Measurements from ENCODE around the gene HSPBAP1. TPM values are rescaled to one million over a fixed set of nuclear protein-coding genes. Genes with fewer than 3 reads are reported as not detected.

Gene HSPBAP1, protein sequence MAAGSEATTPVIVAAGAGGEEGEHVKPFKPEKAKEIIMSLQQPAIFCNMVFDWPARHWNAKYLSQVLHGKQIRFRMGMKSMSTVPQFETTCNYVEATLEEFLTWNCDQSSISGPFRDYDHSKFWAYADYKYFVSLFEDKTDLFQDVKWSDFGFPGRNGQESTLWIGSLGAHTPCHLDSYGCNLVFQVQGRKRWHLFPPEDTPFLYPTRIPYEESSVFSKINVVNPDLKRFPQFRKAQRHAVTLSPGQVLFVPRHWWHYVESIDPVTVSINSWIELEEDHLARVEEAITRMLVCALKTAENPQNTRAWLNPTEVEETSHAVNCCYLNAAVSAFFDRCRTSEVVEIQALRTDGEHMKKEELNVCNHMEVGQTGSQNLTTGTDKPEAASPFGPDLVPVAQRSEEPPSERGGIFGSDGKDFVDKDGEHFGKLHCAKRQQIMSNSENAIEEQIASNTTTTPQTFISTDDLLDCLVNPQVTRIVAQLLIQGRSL
- total RNA-seq, result 10 to 100 TPM in 3 of 4 donors, 1 to 10 TPM in 1; 8.1 to 24.0 (median 20.6) TPM

DNA sequence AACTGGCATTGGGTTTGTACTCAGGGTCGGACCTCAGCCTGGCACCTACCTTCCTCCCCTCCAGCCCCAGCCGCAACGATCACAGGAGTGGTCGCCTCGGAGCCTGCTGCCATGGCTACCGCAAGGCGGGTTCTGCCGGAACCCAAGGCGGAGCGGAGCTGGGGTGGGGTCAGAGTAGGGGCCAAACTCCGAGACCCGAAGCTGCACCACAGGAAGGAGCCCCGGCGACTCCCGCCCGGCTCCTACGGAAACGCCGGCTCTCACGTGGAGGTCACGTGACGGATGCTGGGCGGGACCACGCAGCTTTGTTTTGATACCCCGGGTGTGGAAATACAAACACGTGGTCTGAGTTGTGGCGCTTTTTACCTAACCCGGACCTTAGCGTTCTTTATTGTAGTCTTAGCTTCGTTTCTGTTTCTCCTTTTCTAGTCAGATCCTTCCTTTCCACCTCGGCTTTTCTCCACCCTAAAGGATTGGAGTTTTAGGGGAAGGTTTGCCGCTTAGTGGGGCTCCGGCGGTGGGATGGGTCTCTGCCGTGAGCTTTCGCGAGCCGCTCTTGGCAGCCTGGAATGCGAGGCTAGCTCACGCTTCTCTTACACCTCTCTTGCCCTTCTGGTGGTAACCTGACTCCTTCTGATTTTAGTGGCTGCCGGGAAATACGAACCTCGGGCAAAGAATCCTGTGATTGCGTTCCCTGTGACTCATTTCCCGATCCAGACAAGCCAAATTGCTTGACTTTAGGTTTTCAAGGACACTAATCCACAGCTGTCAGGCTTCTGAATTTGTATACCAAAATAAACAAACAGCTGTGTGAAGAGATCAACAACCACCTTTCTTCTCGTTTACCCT is at the start of gene HSPBAP1:
TSS of gene HSPBAP1 (minus strand) at position 264 of the 849 bp plus-strand sequence. CDS start at position 113, 151 bp downstream.
- TF ChIP-seq, protein P1, sequence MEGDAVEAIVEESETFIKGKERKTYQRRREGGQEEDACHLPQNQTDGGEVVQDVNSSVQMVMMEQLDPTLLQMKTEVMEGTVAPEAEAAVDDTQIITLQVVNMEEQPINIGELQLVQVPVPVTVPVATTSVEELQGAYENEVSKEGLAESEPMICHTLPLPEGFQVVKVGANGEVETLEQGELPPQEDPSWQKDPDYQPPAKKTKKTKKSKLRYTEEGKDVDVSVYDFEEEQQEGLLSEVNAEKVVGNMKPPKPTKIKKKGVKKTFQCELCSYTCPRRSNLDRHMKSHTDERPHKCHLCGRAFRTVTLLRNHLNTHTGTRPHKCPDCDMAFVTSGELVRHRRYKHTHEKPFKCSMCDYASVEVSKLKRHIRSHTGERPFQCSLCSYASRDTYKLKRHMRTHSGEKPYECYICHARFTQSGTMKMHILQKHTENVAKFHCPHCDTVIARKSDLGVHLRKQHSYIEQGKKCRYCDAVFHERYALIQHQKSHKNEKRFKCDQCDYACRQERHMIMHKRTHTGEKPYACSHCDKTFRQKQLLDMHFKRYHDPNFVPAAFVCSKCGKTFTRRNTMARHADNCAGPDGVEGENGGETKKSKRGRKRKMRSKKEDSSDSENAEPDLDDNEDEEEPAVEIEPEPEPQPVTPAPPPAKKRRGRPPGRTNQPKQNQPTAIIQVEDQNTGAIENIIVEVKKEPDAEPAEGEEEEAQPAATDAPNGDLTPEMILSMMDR (IDR thresholded peaks at IDR 0.05; ENCODE audit: low read depth), result no peak

DNA sequence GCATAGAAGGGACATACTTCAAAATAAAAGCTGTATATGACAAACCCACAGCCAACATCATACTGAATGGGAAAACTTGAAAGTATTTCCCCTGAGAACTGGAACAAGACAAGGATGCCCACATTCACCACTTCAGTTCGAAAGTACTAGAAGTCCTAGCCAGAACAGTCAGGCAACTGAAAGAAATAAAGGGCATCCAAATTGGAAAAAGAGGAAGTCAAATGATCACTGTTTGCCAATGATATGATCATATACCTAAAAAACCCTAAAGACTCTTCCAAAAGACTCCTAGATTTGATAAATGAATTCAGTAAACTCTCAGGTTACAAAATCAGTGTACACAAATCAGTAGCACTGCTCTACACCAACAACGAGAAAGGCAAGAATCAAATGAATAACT is 42.0 kb upstream of the HSPBAP1 start:
- TF ChIP-seq, protein P1 (IDR thresholded peaks at IDR 0.05; ENCODE audit: low read depth), result no peak

DNA sequence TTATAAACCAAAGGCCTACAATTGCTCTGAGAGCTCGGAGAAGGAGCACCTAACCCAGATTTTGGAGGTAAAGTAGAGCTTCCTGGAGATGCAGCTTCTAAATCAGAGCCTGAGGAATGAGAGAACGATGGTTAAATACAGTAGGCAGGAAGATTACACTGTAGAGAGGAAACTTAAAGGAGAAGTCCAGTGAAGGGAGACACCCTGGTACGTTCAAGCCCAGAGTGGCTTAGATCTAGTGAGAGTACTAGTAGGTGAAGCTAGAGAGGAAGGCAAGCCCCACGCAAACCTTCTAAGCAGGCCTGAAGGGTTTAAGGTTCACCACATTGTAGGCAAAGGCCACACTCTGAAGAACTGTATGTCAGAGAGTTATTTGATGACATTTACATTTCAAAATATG is 34.6 kb upstream of the HSPBAP1 start:
- TF ChIP-seq, protein P1 (IDR thresholded peaks at IDR 0.05; ENCODE audit: low read depth), result no peak

DNA sequence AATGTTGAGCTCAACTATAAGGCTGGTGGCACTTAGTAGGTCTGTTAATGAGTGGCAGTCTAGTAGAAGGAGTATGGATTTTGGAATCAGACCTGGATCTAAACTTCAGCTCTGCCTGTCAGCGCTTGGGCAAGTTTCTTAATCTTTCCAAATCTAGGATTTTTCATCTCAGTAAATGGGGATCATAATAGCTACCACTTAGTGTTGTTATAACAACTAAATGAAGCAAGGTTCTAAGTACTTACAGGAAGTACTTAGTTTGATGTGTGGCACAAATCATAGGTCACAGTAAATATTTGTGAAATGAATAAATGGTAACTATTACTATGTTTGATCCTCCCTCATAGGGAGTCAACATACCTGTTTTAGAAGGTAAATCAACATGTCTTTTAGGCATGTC is 32.6 kb upstream of the HSPBAP1 start:
- TF ChIP-seq, protein P1 (IDR thresholded peaks at IDR 0.05; ENCODE audit: low read depth), result no peak

DNA sequence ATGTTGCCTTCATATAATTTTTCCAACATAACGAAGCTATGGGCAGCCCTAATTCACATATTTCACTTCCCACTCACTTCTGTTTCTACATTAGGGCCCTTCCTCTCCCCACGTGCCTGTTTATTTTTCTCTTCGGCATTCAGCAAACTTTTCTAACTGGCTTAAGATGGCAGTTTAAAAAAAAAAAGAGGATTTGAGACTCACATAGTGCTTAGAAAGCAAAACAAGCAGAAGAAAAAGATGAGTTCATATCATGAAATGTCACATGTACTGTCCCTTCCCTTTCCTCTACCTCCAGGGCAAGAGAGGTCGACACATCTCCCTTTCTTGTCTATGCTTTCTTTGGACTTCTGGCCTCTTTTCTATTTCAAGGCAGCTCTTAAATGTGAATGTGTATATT is 31.8 kb upstream of the HSPBAP1 start:
- TF ChIP-seq, protein P1 (IDR thresholded peaks at IDR 0.05; ENCODE audit: low read depth), result no peak

DNA sequence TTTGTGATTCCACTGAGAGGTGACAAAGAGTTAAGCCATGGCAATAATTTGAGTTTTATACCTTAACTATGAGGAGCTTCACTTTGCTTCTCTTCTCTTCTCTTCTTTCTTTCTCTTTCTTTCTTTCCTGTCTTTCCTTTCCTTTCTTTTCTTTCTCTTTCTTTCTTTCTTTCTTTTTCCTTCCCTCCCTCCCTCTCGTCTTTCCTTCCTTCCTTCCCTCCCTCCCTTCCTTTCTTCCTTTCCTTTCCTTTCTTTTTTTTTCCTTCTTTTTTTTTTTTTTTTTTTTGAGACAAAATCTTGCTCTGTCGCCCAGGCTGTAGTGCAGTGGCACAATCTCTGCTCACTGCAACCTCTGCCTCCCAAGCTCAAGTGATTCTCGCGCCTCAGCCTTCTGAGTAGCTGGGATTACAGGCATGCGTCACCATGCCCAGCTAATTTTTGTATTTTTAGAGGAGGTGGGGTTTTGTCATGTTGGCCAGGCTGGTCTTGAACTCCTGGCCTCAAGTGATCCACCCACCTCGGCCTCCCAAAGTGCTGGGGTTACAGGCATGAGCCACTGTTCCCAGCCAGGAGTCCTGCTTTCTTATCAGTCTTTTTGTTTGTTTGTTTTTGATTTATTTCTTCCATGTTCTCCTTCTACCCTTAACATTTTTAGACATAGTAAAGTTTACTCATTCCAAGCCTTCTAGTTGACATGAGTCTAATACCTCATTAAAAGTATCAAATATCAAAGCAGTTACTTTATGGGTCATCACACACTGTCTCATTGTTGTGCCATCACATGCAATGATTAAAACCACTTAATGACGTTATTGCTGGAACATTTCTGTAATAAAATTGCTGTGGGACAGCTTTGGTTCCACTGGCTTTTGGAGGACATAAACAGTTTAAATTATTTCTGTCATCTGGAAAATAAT is 31.1 kb upstream of the HSPBAP1 start:
- TF ChIP-seq, protein P1 (IDR thresholded peaks at IDR 0.05; ENCODE audit: low read depth), result no peak

Measured in subcutaneous adipose tissue (tissue), 4 donors.